Karpas-422 (cell line): ENCODE measurements around the gene RIMBP2. TPM values are rescaled to one million over a fixed set of nuclear protein-coding genes. Genes with fewer than 3 reads are reported as not detected.

Experiments
- DNase-seq: peaks from one replicate; pipeline ENCODE4 v3.0.0-alpha.2; 2015
- H2AFZ ChIP-seq: fragments of 200-600 bp; sonication (generic); 2 replicates; pipeline ENCODE4 v1.6.1; 2014; ENCODE audit warnings: antibody characterized with exemption, low read length, mixed read lengths
- H3K27ac ChIP-seq: fragments of 200-600 bp; sonication (generic); 2 replicates; pipeline ENCODE4 v1.5.1; 2014; ENCODE audit warnings: mild to moderate bottlenecking, low read length, moderate library complexity
- H3K27me3 ChIP-seq: fragments of 200-600 bp; sonication (generic); 2 replicates; pipeline ENCODE4 v1.6.1; 2014; ENCODE audit warnings: low read length, mixed read lengths
- H3K36me3 ChIP-seq: fragments of 200-600 bp; sonication (generic); 2 replicates; pipeline ENCODE4 v1.6.1; 2014; ENCODE audit warnings: low read length, mixed read lengths; ENCODE audit not compliant: insufficient read depth
- H3K4me1 ChIP-seq: fragments of 200-600 bp; sonication (generic); 2 replicates; pipeline ENCODE4 v1.6.1; 2014; ENCODE audit warnings: mild to moderate bottlenecking, low read length, mixed read lengths
- H3K4me2 ChIP-seq: fragments of 200-600 bp; sonication (generic); 2 replicates; pipeline ENCODE4 v1.6.1; 2014; ENCODE audit warnings: low read length, low read depth, mild to moderate bottlenecking; ENCODE audit not compliant: poor library complexity, severe bottlenecking
- H3K4me3 ChIP-seq: fragments of 200-600 bp; sonication (generic); 2 replicates; pipeline ENCODE4 v1.5.1; 2014; ENCODE audit warnings: mild to moderate bottlenecking, antibody characterized with exemption, low read length, mixed read lengths
- H3K79me2 ChIP-seq: fragments of 200-600 bp; sonication (generic); 2 replicates; pipeline ENCODE4 v1.6.1; 2014; ENCODE audit warnings: mild to moderate bottlenecking, low read length, mixed read lengths
- H3K9ac ChIP-seq: fragments of 200-600 bp; sonication (generic); 2 replicates; pipeline ENCODE4 v1.6.0; 2014; ENCODE audit warnings: low read length
- H3K9me2 ChIP-seq: fragments of 200-600 bp; sonication (generic), shearing (Covaris generic); replicated peaks from 2 replicates; pipeline ENCODE4 v1.6.0; 2014; ENCODE audit warnings: mild to moderate bottlenecking, low read length, moderate library complexity; ENCODE audit not compliant: insufficient read depth
- H3K9me3 ChIP-seq: fragments of 300-700, 200-600 bp; sonication (generic); 2 replicates; pipeline ENCODE4 v1.6.1; 2014; ENCODE audit warnings: low read length, mixed read lengths
- H4K20me1 ChIP-seq: fragments of 200-600 bp; sonication (generic); 2 replicates; pipeline ENCODE4 v1.6.1; 2014; ENCODE audit warnings: mild to moderate bottlenecking, antibody characterized with exemption, low read length, low read depth; ENCODE audit not compliant: insufficient read depth
- total RNA-seq: library from RNA; depleted of rRNA; stranded (reverse); fragments of >200 nt; shearing (Covaris generic); gene quantifications from 2 replicates; pipeline ENCODE4 v1.2.3, GENCODE V29; 2014; ENCODE audit warnings: low replicate concordance

The RIMBP2 gene
- total RNA-seq, 1 experiment from 2014 or later: not detected

DNA sequence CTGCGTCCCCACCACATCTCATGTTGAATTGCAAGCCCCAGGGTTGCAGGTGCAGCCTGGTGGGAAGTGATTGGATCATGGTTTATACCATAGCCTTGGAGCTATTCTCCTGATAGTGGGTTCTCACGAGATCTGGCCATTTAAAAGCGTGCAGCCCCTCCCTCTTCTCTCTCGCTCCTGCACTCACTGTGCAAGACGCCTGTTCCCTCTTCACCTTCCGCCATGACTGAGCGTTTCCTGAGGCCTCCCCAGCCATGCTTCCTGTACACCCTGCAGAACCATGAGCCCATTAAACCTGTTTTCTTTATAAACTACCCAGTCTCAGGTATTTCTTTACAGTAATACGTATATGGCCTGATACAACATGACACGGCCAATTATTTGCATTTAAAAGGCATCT lies 146.6 kb downstream of the RIMBP2 start:
- H3K9me3 ChIP-seq: no peaks in the 10 kb centered on the region
- H3K27me3 ChIP-seq: no peaks in the 10 kb centered on the region
- H3K4me1 ChIP-seq: no peaks in the 10 kb centered on the region
- H3K36me3 ChIP-seq: no peaks in the 10 kb centered on the region
- H3K79me2 ChIP-seq: no peaks in the 10 kb centered on the region
- no peak overlapping the region for H3K4me3 ChIP-seq
- H2AFZ ChIP-seq: no peak overlapping the region
- no peaks in the 10 kb centered on the region for H3K9me2 ChIP-seq
- no peak overlapping the region for H3K27ac ChIP-seq
- no peak for DNase-seq
- H3K9ac ChIP-seq: no peak overlapping the region
- H3K4me2 ChIP-seq: no peak overlapping the region
- no peaks in the 10 kb centered on the region for H4K20me1 ChIP-seq

DNA sequence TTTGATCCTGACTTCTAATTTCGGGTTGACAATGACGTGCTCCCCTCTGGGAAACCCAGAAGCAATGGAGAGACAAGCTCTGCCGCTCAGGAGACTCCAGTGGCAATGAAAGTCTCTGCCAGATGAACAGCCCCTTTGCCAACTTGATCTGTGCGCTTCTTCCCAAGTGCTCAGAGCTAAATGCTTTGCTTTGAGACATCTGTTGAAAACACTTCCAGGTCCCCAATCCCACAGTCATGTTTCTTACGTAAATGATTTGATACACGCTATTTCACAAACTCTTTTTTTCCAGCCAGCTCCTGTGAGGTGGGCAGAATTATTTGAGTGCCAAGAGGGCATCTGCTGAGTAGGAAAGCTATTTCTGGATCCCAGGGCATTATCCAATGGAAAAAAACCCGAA lies 147.6 kb downstream of the RIMBP2 start:
- Histone ChIP-seq H3K27me3 (no peaks in the 10 kb centered on the region), H3K27ac (no peak overlapping the region), H3K79me2 (no peaks in the 10 kb centered on the region), H3K4me2 (no peak overlapping the region), H3K9me3 (no peaks in the 10 kb centered on the region), H2AFZ (no peak overlapping the region), H3K4me1 (no peaks in the 10 kb centered on the region), H3K36me3 (no peaks in the 10 kb centered on the region), H3K9ac (no peak overlapping the region), H3K9me2 (no peaks in the 10 kb centered on the region), H4K20me1 (no peaks in the 10 kb centered on the region), H3K4me3 (no peak overlapping the region)
- DNase-seq: no peak

DNA sequence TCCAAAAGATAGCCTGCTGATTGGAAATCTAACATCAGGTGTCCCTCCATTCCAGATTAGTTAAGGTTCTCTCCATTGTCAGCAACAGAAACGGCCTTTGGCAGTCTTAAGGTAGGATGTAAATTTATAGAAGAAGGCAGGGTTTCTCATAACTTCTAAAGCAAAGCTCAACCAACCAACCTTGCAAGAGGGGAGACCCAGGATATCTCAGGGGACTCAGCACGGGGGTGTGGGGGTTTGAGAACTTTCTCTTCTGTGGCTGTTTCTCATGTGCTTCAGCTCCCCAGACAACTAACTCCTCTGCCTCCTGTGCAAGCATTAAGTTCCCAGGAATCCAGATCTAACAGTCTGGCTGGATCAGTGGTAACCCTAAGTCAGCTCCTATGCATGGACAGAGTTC lies 148.1 kb downstream of the RIMBP2 start:
- Histone ChIP-seq H3K4me1 (no peaks in the 10 kb centered on the region), H3K27me3 (no peaks in the 10 kb centered on the region), H2AFZ (no peak overlapping the region), H3K27ac (no peak overlapping the region), H3K4me3 (no peak overlapping the region), H3K36me3 (no peaks in the 10 kb centered on the region), H3K79me2 (no peaks in the 10 kb centered on the region), H3K9ac (no peak overlapping the region), H3K9me2 (no peaks in the 10 kb centered on the region), H3K4me2 (no peak overlapping the region), H3K9me3 (no peaks in the 10 kb centered on the region), H4K20me1 (no peaks in the 10 kb centered on the region)
- no peak for DNase-seq

GRCh38 chr12:130566446-130567155 lies 149.5 kb downstream of the RIMBP2 start:
- Histone ChIP-seq H3K4me1 (no peaks in the 10 kb centered on the region), H2AFZ (no peak overlapping the region), H3K9ac (no peak overlapping the region), H3K4me2 (no peak overlapping the region), H3K9me3 (no peaks in the 10 kb centered on the region), H3K9me2 (no peaks in the 10 kb centered on the region), H3K36me3 (no peaks in the 10 kb centered on the region), H3K27ac (no peak overlapping the region), H3K27me3 (no peaks in the 10 kb centered on the region), H3K4me3 (no peak overlapping the region), H3K79me2 (no peaks in the 10 kb centered on the region), H4K20me1 (no peaks in the 10 kb centered on the region)
- no peak for DNase-seq

DNA sequence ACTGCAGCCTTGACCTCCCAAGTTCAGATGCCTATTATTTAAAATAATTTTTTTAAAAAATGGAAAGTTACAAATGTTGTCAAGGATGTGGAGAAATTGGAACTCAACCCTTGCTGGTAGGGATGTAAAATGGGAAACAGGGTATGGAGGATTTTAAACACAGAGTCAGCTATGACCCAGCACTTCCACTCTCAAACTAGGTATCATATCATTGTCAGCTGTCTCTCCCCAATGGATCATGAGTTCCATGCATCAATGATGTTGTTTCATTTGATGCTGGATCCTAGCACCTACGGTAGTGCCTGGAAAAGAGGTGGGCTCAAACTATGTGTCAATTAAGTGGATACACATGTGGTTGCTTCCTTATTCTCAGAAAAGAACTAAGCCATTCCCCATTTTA lies 150.9 kb downstream of the RIMBP2 start:
- H2AFZ ChIP-seq: no peak overlapping the region
- H3K9me2 ChIP-seq: no peaks in the 10 kb centered on the region
- no peaks in the 10 kb centered on the region for H3K4me1 ChIP-seq
- H3K27me3 ChIP-seq: no peaks in the 10 kb centered on the region
- no peak for DNase-seq
- no peaks in the 10 kb centered on the region for H3K9me3 ChIP-seq
- H3K79me2 ChIP-seq: no peaks in the 10 kb centered on the region
- no peak overlapping the region for H3K9ac ChIP-seq
- no peaks in the 10 kb centered on the region for H3K36me3 ChIP-seq
- no peaks in the 10 kb centered on the region for H4K20me1 ChIP-seq
- H3K4me2 ChIP-seq: no peak overlapping the region
- H3K27ac ChIP-seq: no peak overlapping the region
- H3K4me3 ChIP-seq: no peak overlapping the region

DNA sequence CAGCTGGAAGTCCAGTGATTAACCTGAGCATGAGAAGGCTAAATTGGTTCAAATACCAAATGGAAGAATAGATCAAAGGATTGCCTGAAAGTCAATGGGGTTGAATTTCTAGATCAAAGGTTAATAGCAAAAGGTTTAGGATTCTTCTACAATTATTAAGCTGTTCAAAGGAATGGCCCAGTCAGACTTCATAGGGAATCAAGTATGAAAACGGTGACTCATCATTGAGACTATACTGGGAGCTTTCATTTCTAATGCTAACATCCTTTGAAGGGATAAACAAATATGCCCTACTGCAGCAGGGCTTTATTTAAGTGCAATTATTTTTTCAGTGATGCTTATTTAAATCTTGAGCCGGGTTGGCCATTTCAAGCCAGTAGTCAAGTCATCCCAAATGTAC lies 152.8 kb downstream of the RIMBP2 start:
- Histone ChIP-seq H3K9me3 (no peaks in the 10 kb centered on the region), H2AFZ (no peak overlapping the region), H3K4me3 (no peak overlapping the region), H3K79me2 (no peaks in the 10 kb centered on the region), H3K9me2 (no peaks in the 10 kb centered on the region), H3K27me3 (no peaks in the 10 kb centered on the region), H3K4me2 (no peak overlapping the region), H3K27ac (no peak overlapping the region), H4K20me1 (no peaks in the 10 kb centered on the region), H3K4me1 (no peaks in the 10 kb centered on the region), H3K36me3 (no peaks in the 10 kb centered on the region), H3K9ac (no peak overlapping the region)
- no peak for DNase-seq

- Histone ChIP-seq H3K4me3 (no peak overlapping the region), H3K9me3 (no peaks in the 10 kb centered on the region), H3K9ac (no peak overlapping the region), H3K4me2 (no peak overlapping the region), H3K27me3 (no peaks in the 10 kb centered on the region), H3K36me3 (no peaks in the 10 kb centered on the region), H2AFZ (no peak overlapping the region), H3K4me1 (no peaks in the 10 kb centered on the region), H3K27ac (no peak overlapping the region), H3K9me2 (no peaks in the 10 kb centered on the region), H4K20me1 (no peaks in the 10 kb centered on the region), H3K79me2 (no peaks in the 10 kb centered on the region)
- DNase-seq: no peak
Measured at GRCh38 chr12:130562716-130563115, 153.4 kb downstream of the RIMBP2 start.

DNA sequence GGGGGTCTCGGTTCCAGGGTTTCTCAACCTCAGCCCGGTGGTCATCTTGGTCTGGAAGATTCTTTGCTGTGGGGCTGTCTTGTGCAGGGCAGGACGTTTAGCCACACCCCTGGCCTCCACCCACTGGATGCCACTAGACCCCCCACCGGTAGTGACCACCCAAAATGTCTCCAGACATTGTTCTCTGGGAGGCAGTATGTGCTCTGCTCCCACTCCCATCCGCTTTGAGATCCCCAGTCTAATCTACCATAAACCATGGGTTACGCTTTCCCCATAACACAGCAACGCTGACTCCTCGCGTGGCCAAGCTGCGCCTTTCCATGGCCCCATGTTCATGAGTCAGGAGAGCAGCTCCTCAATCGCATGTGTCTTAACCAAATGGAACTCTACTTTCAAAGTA lies 155.8 kb downstream of the RIMBP2 start:
- Histone ChIP-seq H3K9me3 (no peaks in the 10 kb centered on the region), H3K9me2 (no peaks in the 10 kb centered on the region), H2AFZ (no peak overlapping the region), H4K20me1 (no peaks in the 10 kb centered on the region), H3K4me3 (no peak overlapping the region), H3K27me3 (no peaks in the 10 kb centered on the region), H3K36me3 (no peaks in the 10 kb centered on the region), H3K9ac (no peak overlapping the region), H3K79me2 (no peaks in the 10 kb centered on the region), H3K4me1 (no peaks in the 10 kb centered on the region), H3K4me2 (no peak overlapping the region), H3K27ac (no peak overlapping the region)
- DNase-seq: no peak
